ENCODE measurements around the gene NYAP1.

NYAP1 gene

GRCh38 chr7:100465299-100465698, 18.4 kb upstream of the NYAP1 start:
- DNase-seq (ENCODE audit: low read depth), result no peak
- TF ChIP-seq, protein P1, sequence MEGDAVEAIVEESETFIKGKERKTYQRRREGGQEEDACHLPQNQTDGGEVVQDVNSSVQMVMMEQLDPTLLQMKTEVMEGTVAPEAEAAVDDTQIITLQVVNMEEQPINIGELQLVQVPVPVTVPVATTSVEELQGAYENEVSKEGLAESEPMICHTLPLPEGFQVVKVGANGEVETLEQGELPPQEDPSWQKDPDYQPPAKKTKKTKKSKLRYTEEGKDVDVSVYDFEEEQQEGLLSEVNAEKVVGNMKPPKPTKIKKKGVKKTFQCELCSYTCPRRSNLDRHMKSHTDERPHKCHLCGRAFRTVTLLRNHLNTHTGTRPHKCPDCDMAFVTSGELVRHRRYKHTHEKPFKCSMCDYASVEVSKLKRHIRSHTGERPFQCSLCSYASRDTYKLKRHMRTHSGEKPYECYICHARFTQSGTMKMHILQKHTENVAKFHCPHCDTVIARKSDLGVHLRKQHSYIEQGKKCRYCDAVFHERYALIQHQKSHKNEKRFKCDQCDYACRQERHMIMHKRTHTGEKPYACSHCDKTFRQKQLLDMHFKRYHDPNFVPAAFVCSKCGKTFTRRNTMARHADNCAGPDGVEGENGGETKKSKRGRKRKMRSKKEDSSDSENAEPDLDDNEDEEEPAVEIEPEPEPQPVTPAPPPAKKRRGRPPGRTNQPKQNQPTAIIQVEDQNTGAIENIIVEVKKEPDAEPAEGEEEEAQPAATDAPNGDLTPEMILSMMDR (IDR thresholded peaks at IDR 0.05; ENCODE audit: low read length, missing control alignments), result no peak
- H3K4me3 ChIP-seq (replicated peaks; ENCODE audit: low read depth, low read length), result no peak overlapping the region

DNA sequence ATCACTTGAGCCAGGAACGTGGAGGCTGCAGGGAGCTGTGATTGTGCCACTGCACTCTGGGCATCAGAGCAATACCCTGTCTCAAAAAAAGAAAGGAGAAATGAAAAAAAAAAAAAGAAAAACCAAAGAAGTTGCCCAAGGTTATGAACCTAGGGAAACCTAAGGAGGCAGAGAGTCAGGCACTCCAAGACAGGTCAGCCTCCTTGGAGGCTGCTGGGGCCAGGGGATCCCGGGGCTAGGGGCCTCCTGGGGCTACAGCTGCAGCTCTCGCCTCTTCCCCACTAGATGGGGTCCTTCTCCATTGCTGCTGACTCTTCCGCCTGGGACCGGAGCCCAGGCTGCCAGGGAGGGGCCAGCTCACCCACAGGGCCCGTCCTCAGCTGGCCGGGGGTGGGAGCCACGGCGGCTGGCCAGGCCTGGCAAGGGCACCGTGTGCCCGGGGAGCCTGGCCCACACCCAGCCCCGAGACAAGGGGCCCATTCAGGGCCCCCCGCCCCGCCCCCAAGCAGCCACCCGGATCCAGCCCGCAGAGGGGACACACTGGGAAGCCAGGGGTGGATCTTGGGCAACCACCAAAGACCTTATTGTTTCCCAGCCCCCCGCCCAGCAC, 17.9 kb upstream of the NYAP1 start:
- peak; percentile 79 for DNase-seq (ENCODE audit: low read depth)
- no peak overlapping the region for H3K4me3 ChIP-seq (replicated peaks; ENCODE audit: low read depth, low read length)
- TF ChIP-seq, protein P1 (IDR thresholded peaks at IDR 0.05; ENCODE audit: low read length, missing control alignments), result peak; percentile 71

DNA sequence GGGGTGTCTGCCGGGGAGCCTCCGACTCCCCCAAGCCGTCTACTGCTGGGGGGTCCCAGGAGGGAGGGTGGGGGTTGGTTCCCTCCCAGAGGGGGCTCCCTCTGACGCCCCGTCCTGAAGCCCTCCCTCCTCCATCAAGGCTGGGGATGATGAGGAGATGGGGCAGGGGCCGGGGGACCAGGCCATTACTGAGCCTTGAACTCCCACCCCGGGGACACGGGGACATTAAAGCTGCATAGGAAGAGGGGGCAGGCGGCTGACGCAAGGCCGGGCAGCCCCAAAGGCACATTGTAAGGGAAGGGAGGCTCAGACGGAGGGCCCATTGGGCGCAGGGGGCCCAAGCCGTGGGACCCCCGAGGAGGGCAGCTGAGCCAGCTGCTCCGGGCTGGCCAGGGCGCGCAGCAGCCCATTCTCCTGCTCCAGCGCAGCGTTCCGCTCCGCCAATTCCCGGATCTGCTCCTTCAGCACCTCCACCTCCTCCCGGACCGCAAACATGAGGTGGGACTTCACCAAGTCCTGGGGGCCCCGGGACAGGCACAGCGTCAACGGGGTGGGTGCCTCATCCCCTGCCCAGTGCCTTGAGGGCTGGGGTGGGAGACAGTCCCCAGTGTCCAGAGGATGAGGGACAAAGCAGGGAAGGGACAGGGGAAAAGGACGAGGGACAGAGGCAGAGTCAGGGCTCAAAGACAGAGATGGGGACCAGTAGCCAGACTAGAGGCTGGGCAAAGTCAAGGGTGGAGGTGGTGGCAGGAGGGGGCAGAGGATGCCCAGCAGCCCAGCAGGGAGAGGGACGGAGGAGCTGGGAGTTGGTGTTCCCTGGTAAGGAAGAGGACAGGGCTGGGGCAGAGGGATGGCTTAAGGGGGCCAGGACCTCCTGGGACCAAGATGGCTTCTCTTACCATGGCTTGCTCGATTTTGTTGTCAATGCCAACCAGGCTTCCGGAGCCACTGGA, 16.8 kb upstream of the NYAP1 start:
- no peak overlapping the region for H3K4me3 ChIP-seq (replicated peaks; ENCODE audit: low read depth, low read length)
- no peak for DNase-seq (ENCODE audit: low read depth)
- TF ChIP-seq, protein P1 (IDR thresholded peaks at IDR 0.05; ENCODE audit: low read length, missing control alignments), result no peak

GRCh38 chr7:100467638-100468373, 15.9 kb upstream of the NYAP1 start:
- TF ChIP-seq, protein P1 (IDR thresholded peaks at IDR 0.05; ENCODE audit: low read length, missing control alignments), result no peak
- DNase-seq (ENCODE audit: low read depth), result no peak
- H3K4me3 ChIP-seq (replicated peaks; ENCODE audit: low read depth, low read length), result no peak overlapping the region

DNA sequence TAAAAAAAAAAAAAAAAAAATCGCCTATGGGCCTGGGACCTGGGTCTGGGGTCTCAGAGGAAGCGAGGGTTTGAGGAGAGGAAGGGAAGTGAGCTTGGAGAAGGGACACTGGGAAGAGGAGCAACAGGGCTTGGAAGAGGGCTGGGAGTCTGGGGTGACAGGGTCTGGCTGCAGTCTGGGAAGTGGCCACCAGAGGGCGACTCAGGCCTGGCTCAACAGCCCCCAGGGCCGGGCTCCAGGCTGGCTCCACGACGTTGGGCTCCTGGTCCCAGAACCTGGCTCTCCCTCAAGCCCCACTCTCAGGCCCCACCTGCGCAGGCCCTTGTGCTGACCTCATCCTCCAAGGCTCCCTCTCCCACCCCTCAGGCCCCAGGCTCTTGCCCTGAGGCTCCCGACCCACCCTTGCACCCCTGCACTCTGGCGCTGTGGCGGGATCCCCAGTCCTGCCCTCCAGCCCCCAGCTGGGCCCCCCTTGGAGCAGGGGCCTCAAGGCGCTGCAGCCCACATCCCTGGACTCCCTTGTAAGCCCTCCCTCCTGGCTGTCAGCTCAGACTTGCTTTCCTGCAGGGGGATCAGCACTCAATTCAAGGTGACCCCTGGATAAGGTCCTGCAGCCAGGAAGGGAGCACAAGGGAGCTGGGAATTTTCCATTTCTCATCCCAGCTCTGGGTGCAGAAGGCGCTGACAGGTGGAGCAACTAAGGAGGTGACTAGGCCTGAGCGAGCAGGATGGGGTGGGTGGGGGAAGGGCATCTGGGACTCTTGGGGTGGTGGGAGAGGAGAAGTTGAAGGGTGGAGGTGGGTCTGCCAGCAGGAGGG, 14.3 kb upstream of the NYAP1 start:
- TF ChIP-seq, protein P1 (IDR thresholded peaks at IDR 0.05; ENCODE audit: low read length, missing control alignments), result peak; percentile 95
- DNase-seq (ENCODE audit: low read depth), result peak; percentile 79
- H3K4me3 ChIP-seq (replicated peaks; ENCODE audit: low read depth, low read length), result no peak overlapping the region

- TF ChIP-seq, protein P1 (IDR thresholded peaks at IDR 0.05; ENCODE audit: low read length, missing control alignments), result no peak
- no peak for DNase-seq (ENCODE audit: low read depth)
- no peak overlapping the region for H3K4me3 ChIP-seq (replicated peaks; ENCODE audit: low read depth, low read length)
Measured at GRCh38 chr7:100471021-100471420, 12.7 kb upstream of the NYAP1 start.

Measured in fibroblast of pulmonary artery (primary cell).